ENCODE results near the gene MEN1. TPM values are rescaled to one million over a fixed set of nuclear protein-coding genes. Genes with fewer than 3 reads are reported as not detected.

MEN1 gene
- polyA plus RNA-seq, 3 donors: 34.3 to 43.5 (median 41.9) TPM

DNA sequence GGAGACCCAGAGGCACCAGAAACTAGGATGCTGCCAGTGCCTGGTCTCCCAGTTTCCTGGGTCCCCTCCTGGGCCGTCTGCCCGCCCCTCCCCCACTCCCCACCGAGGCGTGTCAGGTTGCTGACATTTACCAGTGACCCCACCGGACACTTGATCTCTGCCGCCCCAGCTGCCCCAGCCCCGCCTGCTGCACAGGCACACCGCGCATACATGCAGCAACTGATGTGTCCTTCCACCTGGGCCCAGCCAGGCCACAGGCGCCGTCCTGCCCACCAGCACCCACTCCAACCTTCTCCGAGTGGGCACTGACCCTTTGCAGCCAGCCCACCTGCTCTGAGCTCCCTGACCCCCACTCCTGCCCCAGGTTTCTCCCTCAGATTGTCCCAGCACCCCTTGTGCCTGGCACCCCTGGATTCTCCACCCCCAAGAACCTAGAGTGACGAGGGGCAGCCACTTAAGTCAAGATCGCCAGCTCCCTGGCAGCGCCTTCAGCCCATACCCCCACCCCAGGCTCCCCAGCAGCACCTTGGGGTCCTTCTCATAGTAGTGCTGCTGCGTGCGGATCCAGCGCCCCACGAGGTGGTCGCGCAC, 51.1 kb downstream of the MEN1 start:
- no peak for DNase-seq (ENCODE audit: extremely low read depth in 1 of 11, low read depth in 9 of 11, low spot score in 4 of 11)

DNA sequence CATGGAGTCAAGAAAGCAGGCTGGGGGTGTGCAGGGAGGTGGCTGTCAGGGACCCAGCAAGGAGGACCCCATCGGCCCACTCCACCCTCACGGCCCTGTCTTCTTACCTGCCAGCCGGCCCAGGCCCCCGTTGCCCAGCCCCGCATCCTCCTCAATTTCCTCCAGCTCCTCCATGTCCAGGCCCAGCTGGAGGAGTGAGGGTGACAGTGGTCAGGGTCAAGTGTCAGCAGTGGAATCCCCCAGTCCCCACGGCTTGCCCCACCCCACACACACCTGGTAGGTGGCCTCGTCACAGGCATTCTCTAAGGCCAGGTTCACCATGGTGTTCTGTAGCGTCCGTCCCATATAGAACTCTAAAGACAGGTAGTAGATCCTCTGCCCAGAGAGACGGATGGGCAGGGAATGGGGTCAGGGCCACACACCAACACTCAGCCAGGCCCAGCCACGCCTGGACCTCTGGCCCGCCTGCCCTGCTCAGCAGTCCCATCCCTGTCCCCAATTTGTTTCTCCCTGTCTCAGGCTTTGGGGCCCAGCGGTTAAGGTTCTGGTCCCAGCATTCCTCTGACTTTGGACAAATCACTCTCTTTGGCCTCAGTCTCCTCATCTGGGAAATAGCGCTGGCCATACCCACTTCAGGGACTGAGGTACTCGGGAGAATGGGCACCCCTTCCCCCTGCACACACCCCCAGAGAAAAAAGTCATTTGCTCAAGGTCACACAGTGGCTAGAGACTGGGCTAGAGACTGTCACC, 51.8 kb downstream of the MEN1 start:
- DNase-seq (ENCODE audit: extremely low read depth in 1 of 11, low read depth in 9 of 11, low spot score in 4 of 11): no peak

DNA sequence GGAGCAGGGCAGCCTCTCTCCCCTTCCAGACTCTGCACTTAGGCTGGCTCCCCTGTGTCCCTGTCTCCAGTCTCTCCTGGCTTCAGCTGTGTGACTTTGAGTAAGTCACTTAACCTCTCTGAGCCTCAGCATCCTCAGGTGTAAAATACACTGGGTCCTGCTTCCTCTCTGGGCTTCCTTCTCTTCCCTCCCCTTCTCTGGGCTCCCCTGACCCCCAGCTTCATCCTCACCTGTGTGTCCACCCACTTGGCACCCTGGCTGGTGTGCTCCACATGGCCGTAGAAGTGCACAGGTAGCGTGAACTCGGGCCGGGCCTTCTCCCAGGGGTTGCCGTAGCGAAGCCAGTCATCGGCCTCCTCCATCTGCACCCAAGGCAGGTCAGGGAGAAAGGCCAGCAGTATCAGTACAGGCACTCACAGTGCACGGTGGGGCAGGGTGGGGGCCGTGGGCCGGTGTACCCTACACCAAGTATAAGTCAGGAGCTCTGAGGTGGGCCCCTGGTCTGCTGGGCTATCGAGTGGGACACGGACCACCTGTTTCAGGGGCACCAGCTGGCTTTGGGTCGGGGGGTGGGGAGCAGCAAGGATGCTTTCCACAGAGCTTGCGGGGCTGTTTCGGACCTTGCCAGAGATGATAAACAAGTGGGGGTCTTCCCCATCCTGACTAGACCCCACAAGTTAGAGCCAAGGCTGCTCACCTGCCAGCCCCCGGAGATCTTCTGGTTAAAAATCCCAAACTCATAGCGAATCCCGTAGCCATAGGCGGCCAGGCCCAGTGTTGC, 52.6 kb downstream of the MEN1 start:
- DNase-seq (ENCODE audit: extremely low read depth in 1 of 11, low read depth in 9 of 11, low spot score in 4 of 11): no peak

DNA sequence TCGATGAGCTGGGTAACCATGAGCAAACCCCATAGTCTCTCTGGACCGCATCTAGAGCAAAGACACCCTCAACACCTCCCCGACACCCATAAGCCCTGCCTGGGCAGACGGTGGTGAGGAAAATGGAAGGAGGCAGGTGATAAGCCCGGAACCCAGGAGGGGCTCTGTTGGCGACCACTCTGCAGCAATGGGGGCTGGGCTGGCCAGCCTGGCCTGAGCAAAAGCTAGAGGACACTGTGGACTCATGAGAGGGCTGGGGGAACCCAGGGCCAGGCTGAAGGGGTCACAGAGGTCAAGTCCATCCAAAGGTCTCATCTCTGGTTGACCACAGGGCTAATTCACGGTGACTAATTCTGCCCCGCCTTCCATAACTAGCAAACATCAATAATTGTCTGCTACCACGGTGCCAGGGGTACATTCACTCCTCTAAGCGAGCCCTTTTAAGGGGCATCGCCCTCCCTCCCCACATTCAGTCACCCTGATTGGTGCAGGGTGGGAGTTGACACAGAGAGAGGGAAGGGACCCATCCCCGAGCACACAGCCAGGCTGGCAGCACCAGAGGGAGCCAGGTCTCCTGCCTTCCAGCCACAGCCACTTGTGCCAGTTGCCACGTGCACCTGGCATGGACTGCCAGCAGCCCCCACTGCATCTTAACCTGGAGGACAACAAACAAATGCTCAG, 54.5 kb downstream of the MEN1 start:
- no peak for DNase-seq (ENCODE audit: extremely low read depth in 1 of 11, low read depth in 9 of 11, low spot score in 4 of 11)

DNA sequence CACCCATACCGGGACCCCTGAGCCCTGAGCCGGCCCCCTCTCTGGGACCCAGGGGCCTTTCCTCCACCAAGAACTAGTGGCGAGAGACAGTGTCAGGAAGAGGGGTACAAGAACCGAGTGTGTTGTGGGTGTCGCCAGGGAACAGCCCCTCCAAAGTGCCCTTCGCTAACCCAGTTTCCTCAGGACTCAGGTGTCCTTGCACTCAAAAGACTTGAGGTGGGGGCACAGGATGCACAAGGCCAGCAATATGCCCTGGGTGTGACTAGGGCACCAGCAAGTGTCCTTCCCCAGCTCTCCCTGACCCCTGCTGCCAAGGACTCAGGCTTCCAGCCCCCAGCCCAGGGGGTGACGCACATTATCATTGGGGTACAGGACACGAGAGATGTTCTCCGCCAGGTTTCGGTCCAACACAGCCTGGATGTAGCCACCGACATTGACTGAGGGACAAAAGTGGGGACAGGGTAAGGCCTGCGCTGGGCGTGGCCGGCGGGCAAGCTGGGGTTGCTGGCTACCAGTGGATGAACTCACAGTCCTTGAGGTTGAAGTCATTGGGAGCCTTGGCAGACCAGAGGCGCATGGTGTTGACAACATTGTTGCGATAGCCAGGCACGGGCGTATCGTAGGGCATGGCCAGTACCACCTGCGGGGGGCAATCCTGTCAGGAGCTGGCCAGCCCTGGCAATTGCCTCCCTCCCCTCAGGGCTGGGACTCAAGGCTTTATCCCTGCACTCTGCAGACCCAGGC, 55.3 kb downstream of the MEN1 start:
- DNase-seq (ENCODE audit: extremely low read depth in 1 of 11, low read depth in 9 of 11, low spot score in 4 of 11): no peak

DNA sequence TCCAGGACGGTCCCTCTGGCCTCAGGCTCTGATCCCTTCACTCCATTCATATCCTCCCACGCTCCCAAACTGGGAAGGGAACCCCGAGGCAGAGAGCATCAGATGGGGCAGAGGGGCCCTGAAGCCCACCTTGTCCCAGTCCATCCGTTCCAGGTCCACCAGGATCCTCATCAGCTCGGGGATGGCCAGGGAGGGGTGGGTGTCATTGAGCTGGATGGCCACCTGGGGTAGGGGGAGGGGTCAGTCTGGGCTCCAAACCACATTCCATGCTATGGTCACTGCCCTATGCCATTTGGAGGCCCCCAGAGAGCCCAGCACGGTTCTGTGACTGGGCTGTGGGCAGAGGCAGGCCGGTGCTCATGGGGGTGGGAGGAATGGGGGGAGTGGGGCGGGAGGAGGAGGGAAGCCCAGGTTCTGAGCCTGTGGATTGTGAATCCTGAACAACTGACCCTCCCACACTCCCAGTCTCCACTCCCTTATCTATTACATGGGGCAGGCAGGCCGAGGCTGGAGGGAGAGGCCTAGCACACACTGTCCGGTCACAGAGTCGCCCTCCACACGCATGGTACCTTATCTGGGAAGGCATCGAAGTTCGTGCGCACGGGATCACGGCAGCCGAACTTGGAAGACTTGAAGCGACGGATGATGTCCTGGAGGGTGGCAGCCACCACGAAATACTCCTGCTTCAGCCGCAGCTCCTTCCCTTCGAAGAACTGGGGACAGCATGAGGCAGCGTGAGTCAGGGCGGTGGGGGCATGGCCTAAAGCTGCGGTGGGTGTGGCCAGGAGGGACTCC, 56.0 kb downstream of the MEN1 start:
- no peak for DNase-seq (ENCODE audit: extremely low read depth in 1 of 11, low read depth in 9 of 11, low spot score in 4 of 11)

Other genes starting within 250 kb of the MEN1 start
- gene SLC22A12, start 219.3 kb downstream of the MEN1 start, polyA plus RNA-seq (ENCODE audit: insufficient read length in 3 of 3): 10 to 100 TPM in 1 of 3 donors, 1 to 10 TPM in 2; 3.1 to 11.3 (median 3.3) TPM
- 10 to 100 TPM; 13.1 to 25.8 (median 23.4) TPM for gene NRXN2, start 87.4 kb downstream of the MEN1 start, polyA plus RNA-seq (ENCODE audit: insufficient read length in 3 of 3)
- gene RASGRP2, start 66.4 kb downstream of the MEN1 start, polyA plus RNA-seq (ENCODE audit: insufficient read length in 3 of 3): 1 to 10 TPM; 5.1 to 7.6 (median 5.9) TPM
- gene PYGM, start 50.6 kb downstream of the MEN1 start, polyA plus RNA-seq (ENCODE audit: insufficient read length in 3 of 3): 1 to 10 TPM; 2.1 to 3.2 (median 2.4) TPM
- gene SF1, start 32.0 kb downstream of the MEN1 start, polyA plus RNA-seq (ENCODE audit: insufficient read length in 3 of 3): 100 to 1,000 TPM; 346 to 463 (median 385) TPM
- 10 to 100 TPM; 14.9 to 23.3 (median 19.5) TPM for gene MAP4K2, start 7.3 kb downstream of the MEN1 start, polyA plus RNA-seq (ENCODE audit: insufficient read length in 3 of 3)
- gene CDC42BPG, start 34.1 kb upstream of the MEN1 start, polyA plus RNA-seq (ENCODE audit: insufficient read length in 3 of 3): 1 to 10 TPM; 4.0 to 6.3 (median 5.8) TPM
- 10 to 100 TPM; 54.8 to 67.9 (median 60.8) TPM for gene EHD1, start 68.1 kb upstream of the MEN1 start, polyA plus RNA-seq (ENCODE audit: insufficient read length in 3 of 3)
- gene ATG2A, start 106.7 kb upstream of the MEN1 start, polyA plus RNA-seq (ENCODE audit: insufficient read length in 3 of 3): 10 to 100 TPM; 16.7 to 25.3 (median 21.7) TPM
- 10 to 100 TPM; 15.2 to 18.4 (median 16.1) TPM for gene PPP2R5B, start 114.1 kb upstream of the MEN1 start, polyA plus RNA-seq (ENCODE audit: insufficient read length in 3 of 3)
- 1 to 10 TPM; 1.6 to 3.0 (median 2.4) TPM for gene GPHA2, start 125.3 kb upstream of the MEN1 start, polyA plus RNA-seq (ENCODE audit: insufficient read length in 3 of 3)
- gene MAJIN, start 161.6 kb upstream of the MEN1 start, polyA plus RNA-seq (ENCODE audit: insufficient read length in 3 of 3): 1 to 10 TPM in 2 of 3 donors, under 1 TPM in 1; 0.76 to 1.2 (median 1.1) TPM
- 1 to 10 TPM; 2.3 to 3.5 (median 3.0) TPM for gene BATF2, start 186.4 kb upstream of the MEN1 start, polyA plus RNA-seq (ENCODE audit: insufficient read length in 3 of 3)
- gene ARL2, start 203.6 kb upstream of the MEN1 start, polyA plus RNA-seq (ENCODE audit: insufficient read length in 3 of 3): 10 to 100 TPM; 49.0 to 73.9 (median 63.6) TPM
- 10 to 100 TPM; 21.4 to 33.1 (median 27.1) TPM for gene SNX15, start 216.9 kb upstream of the MEN1 start, polyA plus RNA-seq (ENCODE audit: insufficient read length in 3 of 3)
- 10 to 100 TPM in 2 of 3 donors, 1 to 10 TPM in 1; 8.8 to 18.6 (median 10.5) TPM for gene SAC3D1, start 230.7 kb upstream of the MEN1 start, polyA plus RNA-seq (ENCODE audit: insufficient read length in 3 of 3)
- gene NAALADL1, start 248.0 kb upstream of the MEN1 start, polyA plus RNA-seq (ENCODE audit: insufficient read length in 3 of 3): 10 to 100 TPM in 2 of 3 donors, 1 to 10 TPM in 1; 9.5 to 14.5 (median 10.7) TPM